GM18505 (cell line): ENCODE data around the gene MAP3K14.
A peak's percentile ranks its signal among the peaks of the same experiment; 100 is the strongest.
"Not testable (repeated sequence)": the region's sequence is repeated elsewhere in the genome, so short reads cannot be mapped to it uniquely, and the experiment has no call there.

ENCODE experiments used
- ATAC-seq: cut with Tn5 transposase; IDR thresholded peaks from one replicate; pipeline ENCODE4 v1.9.1; 2021; ENCODE audit not compliant: unreplicated experiment
- POLR2A ChIP-seq: IDR thresholded peaks from 4 replicates; pipeline ENCODE4 v1.6.1; 2011; ENCODE audit warnings: borderline replicate concordance; ENCODE audit not compliant: insufficient read depth, insufficient read length; ENCODE audit errors: extremely low read depth

The MAP3K14 gene

DNA sequence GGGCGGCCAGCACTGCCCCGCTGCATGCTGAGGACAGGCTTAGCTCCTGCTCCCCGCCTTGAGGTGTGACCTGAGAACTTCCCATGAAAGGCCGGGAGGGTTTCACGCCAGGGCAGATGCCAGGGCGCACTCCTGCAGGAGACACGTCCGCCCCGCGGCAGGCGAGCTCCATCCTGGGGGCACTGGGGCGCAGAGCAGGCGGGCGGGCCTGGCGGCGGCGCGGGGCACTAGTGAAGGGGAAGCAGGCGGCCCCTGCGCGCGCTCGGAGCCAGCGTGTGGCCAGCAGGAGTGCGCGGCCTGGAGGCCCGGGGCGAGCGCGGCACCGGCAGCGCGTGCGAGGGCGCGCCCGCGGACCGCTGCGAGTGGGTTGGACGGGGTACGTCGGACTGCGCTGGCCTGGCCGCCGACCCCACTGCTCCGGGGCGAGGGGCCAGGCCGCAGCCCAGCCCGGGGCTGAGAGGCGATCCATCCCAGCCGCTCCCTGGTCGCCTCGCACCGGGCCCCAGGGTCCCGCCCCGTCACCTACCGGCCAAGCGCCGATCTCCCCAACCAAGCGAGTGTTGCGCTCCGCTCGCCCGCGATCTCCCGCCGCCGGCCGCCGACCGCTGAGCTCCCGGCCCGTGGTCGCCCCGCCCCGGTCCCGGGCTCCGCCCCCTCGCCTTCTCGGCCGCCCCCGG, at the start of gene MAP3K14:
Gene MAP3K14, minus strand, starts transcription at position 587 of the 677 bp plus-strand sequence. CDS start 26,275 bp downstream, outside the sequence.
- peak; percentile 19 for ATAC-seq
- peak; percentile 94 for TF ChIP-seq POLR2A

DNA sequence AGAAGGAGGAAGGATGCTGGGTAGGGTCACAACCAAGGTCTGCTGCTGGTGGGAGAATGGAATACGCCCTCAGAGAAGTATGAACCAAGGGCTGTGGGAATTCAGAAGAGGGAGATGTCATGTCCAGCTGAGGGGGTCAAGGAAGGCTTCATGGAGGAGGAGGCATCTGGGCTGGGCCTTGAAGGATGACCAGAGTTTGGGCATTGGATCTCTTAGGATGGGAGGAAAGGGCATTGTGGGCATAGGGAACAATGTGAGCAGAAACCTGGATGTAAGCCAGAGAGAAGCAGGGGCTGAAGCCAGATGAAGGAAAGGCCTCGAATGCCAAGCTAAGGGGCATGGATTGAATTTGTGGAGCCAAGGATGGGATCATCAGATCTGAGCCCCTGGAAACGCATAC, 49.2 kb upstream of the MAP3K14 start:
- no peak for ATAC-seq
- TF ChIP-seq POLR2A: no peak

DNA sequence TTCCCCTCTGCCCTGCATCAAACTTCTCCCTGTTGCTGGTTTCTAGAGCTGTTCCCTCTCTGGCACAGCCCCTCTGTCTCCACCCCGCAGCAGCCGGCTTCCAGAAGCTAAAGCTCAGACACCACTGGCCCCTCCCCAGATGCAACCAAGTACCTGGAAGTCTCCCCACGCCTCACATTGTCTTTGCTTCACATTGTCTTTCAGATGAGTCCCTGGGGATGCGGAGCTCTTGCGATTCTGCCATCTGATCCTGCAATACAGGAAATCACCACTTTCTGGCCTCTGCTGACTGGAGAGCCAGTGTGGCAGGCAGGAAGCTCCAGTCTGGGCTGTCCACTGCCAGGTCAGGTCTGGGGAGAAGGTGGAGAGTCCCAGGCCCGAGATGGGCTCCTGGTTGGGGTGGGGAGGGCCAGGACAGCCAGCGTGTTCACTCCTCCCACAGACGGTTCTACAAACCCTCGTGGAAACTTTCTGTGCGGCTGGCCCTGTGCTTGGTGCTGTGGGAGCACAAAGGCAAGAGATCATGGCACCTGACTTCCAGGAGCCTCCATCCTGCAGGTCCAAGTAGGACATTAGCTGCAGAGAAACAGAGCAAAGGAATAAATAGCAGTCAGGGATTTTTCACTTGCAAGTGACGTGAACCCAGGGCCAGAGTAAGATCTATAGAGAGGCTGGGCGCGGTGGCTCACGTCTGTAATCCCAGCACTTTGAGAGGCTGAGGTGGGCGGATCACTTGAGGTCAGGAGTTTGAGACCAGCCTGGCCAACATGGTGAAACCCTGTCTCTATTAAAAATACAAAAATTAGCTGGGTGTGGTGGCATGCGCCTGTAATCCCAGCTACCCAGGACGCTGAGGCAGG, 47.9 kb upstream of the MAP3K14 start:
- ATAC-seq: no peak
- TF ChIP-seq POLR2A: no peak

DNA sequence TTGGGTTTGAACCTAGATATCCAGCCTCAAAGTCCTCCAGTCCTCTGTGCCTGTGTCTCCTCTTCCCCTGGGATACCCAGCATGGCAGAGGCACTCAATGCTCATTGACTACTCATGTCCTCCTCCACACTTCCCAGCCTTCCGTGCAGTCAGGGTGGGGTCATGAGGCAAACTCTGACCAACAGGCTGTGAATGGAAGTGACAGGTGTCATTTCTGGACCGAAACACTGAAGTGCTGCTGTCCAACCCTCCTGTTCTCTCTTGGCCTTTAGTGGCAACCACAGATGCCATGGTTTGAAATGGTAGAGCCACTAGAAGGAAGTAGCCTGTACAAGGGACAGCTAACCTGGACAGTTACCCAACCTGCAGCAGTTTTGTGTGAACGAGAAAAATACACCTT, 46.7 kb upstream of the MAP3K14 start:
- no peak for TF ChIP-seq POLR2A
- ATAC-seq: no peak

DNA sequence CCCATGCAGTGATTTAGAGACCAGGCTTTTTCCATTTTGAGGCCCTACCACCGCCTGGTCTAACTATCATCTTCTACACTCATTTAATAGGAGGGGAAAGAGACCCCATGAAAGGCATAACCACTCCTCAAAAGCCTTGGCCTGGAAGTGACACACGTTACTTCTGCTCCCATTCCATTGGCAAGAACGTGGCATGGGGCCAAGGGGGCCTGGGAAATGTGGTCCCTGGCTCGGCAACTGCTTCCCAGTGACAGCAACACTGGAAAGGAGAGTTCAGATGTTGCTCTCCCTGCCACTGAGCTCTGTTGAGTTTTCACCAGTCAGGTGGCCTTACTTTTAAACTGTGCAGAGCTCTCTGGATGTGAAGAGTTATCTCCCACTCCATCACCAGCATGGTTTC, 45.2 kb upstream of the MAP3K14 start:
- TF ChIP-seq POLR2A: no peak
- ATAC-seq: no peak

DNA sequence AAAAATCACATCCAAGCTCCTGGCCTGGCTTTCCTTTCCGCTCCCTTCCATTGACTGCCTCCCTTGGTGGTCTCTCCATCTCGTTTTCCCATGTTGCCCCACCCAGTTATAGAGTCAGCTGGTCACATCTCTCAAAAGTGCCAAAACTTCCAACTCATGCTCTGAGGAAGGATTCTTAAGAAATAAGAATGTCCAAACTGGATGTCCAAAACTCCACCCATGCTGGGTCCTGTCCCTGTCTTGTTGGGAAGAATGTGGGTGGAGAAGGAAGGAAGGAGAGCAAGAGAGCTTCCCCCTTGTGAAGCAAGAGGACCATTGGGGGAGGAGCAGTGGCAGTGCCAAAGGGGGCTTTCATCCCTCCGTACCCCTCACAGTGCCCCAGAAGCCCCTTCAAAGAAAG, 44.6 kb upstream of the MAP3K14 start:
- ATAC-seq: no peak
- no peak for TF ChIP-seq POLR2A

DNA sequence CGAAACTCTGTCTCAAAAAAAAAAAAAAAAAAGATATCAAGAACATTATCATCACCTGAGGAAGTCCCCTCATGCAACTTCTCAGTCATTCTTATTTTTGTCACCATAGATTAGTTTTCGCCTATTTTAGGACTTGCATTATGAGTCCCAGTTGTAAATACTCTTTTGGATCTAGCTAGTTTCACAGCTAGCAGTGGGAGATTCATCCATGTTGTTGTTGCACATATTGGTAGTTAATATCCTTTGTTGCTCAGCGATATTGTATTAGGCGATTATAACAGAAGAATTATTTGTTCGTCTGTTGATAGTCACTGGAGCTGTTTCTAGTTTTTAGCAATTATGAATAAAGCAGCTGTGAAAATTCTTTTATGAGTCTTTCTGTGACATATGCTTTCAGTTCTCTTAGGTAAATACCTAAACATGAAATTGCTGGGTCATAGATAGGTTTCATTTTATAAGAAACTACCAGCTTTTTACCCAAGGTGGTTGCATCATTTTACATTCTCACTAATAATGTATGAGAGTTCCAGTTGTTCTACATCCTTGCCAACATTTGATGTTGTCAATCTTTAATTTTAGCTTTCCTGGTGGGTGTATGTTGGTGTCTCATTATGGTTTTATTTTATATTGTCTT, 40.7 kb upstream of the MAP3K14 start:
- ATAC-seq: no peak
- no peak for TF ChIP-seq POLR2A

DNA sequence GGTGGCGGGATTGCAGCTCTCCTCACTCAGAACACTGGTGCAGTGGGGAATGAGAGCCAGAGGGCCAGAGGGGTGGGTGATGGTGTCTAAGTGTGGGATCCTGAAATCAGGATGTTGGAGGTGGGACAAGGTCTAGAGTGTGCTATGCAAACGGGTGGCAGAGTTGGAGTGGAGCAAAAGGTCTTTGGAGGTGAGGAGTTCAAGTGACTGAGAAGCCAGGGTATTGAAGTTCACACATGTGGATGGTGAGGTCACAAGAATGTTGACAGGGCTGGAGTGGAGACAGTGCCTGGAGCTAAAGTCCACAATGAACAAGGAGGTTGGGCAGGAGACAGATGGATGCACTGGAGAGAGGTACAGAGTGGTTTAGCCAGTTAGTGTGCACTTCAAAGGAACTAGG, 38.3 kb upstream of the MAP3K14 start:
- ATAC-seq: no peak
- TF ChIP-seq POLR2A: no peak

DNA sequence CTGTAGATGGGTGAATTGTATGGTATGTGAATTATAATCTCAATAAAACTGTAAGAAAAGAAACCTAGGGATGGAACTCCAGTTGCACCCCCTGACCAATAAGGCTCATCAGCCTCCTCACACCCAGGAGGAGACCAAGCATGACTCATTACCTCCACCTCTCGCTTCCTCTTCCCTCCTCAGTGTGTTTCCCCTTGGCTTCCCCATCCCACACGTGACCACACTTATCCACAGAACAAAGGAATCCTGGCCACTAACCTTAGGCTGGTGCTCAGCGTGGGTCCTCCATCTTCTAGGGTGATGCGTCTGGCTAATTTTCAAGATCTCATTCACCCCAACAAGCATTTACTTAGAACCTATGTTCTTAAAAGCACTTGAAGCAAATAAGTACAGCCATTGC, 36.2 kb upstream of the MAP3K14 start:
- ATAC-seq: no peak
- TF ChIP-seq POLR2A: no peak

DNA sequence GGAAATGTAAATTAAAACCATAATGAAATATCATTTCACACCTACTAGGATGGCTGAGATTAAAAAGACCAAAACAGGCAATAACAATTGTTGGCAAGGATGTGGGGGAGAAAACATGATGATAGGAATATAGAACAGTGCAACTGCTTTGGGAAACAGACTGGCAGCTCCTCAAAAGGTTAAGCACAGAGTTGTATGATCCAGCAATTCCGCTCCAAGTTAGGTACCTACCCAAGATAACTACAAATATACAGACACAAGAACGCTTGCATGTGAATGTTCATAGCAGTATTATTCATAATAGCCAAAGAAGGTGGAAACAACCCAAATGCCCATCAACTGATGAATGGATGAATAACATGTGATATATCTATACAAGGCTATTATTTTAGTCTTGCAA, 35.0 kb upstream of the MAP3K14 start:
- no peak for ATAC-seq
- no peak for TF ChIP-seq POLR2A

DNA sequence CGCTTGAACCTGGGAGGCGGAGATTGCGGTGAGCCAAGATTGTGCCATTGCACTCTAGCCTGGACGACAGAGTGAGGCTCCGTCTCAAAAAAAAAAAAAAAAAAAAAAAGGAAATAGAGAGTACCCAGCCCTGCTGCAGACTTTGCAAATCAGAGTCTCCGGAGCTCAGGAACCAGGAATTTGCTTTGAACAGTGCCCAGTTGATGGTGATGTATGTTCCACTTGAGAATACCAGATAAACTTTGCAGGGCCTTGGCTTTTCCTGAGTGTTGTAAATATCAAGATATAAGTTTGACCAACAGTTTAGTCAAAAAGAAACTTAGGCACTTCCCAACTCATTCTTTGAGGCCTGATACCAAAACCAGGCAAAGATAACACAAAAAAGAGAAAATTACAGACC, 30.6 kb upstream of the MAP3K14 start:
- ATAC-seq: no peak
- TF ChIP-seq POLR2A: no peak

DNA sequence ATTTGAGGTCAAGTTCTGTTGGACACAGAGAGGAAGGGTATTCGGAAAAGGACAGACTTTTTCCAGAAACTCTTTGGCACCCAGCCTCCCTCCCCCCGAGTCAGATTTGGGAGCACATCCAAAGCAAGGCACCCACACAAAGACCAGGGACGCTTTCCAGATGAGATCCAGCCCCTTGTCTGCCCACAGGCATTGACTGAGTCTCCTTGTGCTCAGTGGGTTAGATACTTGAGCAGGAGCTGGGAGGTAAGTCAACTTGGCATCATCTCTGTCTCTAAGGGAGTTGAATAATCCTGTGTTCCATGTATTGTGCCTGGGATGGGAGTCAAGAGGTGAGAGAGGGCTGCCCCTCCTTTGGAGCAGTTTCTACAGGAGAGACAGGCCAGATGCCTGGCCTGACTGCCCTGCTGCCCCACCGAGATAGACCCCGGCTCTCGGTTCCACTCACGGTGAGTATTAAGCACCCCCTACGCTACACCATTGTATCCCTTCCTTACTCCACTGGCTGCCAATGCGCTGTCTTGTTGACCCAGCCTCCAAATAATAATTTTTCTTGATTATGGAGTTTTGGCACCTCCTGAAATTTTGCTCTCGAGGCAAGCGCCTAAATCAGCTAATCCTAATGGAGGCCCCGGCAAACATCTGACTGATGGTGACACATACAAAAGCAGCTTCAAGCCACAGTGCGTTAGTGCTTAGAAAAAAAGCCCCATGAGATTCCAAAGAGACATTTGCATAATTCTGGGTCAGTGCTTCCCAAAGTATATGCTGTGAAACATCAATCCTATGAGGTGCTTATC, 29.6 kb upstream of the MAP3K14 start:
- TF ChIP-seq POLR2A: no peak
- no peak for ATAC-seq

DNA sequence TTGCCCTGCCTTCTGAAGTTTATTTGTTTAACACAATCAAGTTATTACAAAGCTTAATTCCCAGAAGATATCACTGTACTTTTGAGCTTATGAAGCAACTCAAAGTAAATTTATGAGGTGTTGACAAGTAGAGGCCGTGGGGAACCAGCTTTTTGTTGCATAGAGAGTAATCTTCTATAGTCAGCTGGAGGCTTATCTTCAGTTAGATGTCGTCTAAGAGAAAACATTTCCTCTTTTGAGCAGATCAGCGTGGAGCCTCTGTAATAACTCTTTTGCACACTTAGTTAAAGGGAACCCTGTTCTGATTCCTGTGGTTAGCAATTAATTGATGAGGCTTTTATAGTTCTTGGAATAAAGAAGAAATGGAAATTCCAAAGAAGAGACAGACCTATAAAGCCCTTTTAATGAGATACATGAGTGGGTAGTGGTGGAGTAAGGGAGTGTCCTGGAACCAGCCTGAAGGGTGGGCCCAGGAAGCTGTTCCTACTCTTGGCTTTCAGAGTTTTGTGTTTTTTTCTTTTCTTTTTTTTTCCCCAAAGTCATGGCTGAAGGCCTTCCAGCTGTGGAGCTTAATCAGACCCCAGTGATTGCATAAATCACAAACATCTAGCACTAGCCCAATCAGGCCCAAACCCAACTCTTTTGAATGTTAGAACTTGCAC, 28.9 kb upstream of the MAP3K14 start:
- ATAC-seq: no peak
- no peak for TF ChIP-seq POLR2A

DNA sequence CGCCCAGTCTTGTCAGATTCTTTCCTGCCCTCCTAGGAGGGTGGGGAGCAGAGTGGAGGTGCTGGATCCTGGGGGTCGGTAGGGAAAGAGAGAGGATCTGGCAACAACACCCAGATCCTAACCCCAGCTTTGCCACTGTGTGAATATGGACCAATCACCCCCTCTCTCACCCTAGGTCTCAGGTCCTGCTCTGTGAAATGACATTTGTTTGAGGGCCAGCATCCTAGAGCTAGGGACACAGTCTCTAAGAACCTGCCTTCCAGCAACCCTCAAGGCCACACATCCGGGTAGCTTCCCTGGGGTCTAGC, 28.4 kb upstream of the MAP3K14 start:
- ATAC-seq: no peak
- no peak for TF ChIP-seq POLR2A

DNA sequence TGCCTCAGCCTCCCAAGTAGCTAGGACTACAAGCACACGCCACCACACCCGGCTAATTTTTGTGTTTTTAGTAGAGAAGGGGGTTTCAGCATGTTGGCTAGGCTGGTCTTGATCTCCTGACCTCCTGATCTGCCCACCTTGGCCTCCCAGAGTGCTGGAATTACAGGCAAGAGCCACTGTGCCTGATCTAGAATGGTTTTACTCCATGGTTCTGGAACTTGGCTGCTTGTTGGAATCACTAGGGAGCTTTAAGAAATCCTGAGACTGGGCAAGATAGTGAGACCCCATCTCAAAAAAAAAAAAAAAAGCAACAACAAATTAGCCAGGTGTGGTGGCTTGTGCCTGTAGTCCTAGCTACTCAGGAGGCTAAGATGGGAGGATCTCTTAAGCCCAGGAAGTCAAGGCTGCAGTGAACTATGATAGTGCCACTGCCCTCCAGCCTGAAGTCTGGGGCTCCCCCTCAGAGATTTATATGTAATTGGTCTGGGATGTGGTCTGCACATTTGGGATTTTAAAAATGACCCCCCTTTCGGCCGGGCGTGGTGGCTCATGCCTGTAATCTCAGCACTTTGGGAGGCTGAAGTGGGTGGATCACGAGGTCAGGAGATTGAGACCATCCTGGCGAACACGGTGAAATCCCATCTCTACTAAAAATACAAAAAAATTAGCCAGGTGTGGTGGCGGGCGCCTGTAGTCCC, 27.3 kb upstream of the MAP3K14 start:
- not testable (repeated sequence) for ATAC-seq
